RPMI7951 (cell line): ENCODE results near the gene INVS. TPM values are rescaled to one million over a fixed set of nuclear protein-coding genes. Genes with fewer than 3 reads are reported as not detected.
"Not testable (repeated sequence)": the region's sequence is repeated elsewhere in the genome, so short reads cannot be mapped to it uniquely, and the experiment has no call there.

Source experiments
- DNase-seq: peaks from one replicate; pipeline ENCODE4 v3.0.0-alpha.2; 2012; ENCODE audit warnings: low read depth
- total RNA-seq: library from RNA; depleted of rRNA; stranded (reverse); fragments of >200 nt; shearing (Covaris generic); gene quantifications from 2 replicates; pipeline ENCODE4 v1.2.3, GENCODE V29; 2014

INVS gene
- total RNA-seq, 1 experiment from 2014 or later, result 15.0 TPM

DNA sequence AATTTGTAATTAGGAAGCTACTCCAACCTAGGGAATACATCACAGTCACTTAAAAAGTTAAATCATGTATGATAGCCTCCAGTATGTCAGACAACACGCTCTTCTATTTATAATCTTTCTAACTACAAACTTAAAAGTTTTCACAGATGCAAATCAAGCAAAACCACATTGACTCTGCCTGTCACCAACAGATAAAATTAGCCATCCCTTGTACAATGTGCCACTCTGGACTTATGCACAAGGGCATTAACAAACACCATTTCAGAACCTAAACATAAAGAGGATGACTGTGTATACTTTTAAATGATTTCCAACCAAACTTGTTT, 15.0 kb upstream of the INVS start:
- DNase-seq, result no peak

DNA sequence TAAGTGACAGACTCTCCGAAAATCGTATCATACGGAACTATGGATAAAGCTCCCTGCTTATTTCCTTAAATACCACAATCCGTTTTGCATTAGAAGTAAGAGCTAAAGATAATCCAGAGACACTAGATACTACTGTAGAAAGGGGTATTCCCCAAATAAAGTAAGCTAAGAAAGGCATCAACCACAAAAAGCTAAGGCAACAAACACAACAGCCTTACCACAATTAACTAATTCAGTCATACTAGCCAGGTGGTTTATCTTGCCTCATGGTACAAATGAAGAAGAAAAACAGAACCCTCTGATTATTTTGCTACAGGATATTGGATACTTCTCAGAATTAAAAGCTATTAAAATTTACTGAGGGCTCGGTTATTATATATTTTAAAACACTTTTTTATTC, 14.3 kb upstream of the INVS start:
- DNase-seq, result no peak

DNA sequence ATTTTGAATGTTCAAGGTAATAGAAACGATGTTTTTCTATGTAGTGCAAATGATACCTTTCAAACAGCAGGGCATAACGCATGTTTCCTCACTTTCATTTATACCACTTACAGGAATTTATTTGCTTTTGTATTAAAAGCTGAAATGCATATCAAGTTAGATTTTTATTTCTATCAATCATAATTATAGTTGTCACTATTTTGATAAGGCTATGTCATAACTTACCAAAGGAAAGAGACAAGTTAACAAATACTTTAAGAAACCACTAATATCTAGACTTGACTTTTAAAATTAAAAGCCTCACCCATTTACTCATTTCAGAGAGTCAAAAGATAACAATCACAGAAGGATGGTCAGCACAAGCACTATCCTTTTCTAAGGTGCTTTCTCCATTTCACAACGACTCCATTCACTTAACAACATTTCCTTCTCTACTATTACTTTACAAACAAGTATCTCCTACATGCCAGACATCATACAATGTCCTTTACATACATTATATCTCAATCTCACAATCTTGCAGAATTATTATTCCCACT, 12.9 kb upstream of the INVS start:
- DNase-seq, result no peak

DNA sequence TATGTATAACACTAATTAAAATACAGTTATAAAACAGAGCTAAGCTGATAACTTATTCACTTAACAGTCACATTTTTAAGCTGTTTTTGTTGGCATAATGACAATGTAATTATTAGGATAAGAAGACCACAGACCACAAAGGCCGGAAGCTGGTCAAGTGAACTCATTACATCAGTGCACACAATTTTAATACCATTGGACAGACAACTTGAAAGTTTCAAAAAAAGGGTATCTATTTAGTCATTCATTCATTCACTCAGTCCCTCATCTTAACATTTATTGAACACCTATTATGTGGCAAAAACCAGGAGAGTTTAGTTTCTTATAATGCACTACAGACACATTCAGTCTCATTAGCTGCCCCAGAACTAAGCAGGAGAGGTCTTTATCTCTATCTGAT, 11.8 kb upstream of the INVS start:
- DNase-seq, result peak; percentile 62

DNA sequence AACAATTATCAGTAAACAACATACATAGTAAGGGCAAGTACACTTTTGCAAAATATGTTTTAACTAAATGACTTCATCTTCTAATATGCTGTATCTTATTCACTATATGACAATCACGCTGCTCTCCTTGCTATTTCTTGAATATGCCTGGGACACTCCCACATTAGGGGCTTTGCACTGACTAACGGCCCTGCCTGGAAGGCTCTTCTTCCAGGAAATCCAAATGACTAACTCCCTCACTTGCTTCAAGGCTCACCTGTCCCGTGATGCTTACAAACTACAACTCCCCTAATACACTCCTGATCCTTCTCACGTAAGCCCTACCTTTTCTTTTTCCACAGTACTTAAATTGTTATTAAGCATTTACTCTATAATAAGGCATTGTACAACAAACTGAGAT, 10.8 kb upstream of the INVS start:
- no peak for DNase-seq

DNA sequence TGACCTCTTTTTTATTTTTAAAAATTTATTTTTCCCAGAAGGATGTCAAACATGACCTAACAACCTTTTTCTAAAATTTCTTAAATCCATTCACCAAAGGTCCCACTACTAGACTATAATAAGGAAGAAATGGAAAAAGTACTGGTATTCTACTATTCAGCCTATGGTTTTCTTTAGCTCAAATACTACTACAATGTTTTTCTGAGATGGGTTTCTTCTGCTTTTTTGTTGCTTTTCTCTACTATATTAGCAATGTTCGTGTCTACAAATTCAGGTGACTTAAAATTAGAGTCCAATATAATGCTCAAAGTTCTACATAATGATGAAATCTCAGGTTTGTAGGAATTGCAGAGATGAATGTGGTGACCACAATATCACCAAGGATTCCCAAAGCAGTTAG, 8.2 kb upstream of the INVS start:
- DNase-seq, result no peak

DNA sequence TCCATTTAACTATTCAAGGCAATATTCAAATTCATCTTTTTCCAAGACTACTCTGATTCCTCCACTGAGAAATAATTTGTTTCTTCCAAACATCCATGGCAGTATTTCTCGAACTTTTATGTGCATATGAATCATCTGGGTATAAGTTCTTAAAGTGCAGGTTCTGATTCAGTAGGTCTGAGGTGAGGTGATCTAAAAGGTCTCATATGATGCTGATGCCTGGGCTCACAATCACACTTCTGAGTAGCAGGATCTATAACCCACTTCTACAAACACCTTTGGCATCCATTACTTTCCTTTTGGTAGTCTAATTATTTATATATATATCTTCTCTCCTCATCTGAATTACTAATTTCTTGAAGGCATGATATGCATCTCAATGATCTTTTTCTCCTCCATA, 7.4 kb upstream of the INVS start:
- no peak for DNase-seq

DNA sequence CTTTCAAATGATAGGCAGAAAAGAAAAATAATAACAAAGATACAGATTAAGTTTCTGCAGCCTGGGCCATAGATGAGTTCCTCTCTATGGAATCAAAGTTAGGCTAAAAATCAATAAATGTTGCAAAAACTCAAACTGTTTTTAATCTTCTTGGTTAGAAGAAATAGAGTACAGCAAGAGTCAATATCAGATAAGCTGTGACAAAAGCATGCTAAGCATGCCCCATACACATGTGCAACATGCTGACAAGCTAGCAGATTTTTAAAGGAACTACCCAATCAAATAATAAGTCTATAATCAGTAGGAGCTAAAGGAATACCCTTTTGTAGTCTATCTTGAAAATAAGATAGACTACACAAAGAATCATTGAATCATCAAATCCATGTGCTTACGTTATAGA, 7.0 kb upstream of the INVS start:
- no peak for DNase-seq

DNA sequence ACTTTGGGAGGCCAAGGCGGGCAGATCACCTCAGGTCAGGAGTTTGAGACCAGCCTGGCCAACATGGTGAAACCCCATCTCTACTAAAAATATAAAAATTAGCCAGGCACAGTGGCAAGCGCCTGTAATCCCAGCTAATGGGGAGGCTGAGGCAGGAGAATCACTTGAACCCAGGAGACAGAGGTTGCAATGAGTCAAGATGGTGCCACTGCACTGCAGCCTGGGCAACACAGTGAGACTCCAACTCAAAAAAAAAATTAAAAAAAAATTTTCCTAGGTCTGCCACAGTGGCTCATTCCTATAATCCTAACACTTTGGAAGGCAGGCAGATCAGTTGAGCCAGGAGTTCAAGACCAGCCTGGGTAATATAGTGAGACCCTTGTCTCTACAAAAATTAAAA, 4.6 kb upstream of the INVS start:
- DNase-seq, result not testable (repeated sequence)

DNA sequence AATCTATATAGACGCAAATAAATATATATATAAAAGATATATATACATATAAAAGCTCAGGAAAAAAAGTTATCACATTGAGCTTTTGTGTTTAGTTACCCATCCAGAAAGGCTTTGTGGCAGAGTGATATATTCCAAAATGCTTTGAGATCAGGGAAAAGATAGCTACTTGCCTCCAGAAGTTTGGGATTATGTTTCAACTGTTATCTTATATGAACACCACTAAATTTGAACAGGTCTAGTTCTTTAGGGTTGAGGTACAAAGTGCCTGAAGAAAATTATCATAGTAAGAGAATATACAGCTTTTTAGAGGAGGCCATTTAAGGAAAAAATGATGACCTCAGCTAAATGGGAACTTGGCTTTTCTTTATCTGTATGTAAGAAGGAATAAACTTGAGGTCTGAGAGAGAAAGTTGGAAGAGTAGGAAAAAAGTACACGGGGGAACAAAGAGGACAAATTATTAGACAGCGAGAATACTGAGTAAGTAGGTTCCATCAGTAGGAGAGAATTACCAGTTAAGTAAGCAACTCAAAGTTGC, 2.6 kb upstream of the INVS start:
- no peak for DNase-seq

DNA sequence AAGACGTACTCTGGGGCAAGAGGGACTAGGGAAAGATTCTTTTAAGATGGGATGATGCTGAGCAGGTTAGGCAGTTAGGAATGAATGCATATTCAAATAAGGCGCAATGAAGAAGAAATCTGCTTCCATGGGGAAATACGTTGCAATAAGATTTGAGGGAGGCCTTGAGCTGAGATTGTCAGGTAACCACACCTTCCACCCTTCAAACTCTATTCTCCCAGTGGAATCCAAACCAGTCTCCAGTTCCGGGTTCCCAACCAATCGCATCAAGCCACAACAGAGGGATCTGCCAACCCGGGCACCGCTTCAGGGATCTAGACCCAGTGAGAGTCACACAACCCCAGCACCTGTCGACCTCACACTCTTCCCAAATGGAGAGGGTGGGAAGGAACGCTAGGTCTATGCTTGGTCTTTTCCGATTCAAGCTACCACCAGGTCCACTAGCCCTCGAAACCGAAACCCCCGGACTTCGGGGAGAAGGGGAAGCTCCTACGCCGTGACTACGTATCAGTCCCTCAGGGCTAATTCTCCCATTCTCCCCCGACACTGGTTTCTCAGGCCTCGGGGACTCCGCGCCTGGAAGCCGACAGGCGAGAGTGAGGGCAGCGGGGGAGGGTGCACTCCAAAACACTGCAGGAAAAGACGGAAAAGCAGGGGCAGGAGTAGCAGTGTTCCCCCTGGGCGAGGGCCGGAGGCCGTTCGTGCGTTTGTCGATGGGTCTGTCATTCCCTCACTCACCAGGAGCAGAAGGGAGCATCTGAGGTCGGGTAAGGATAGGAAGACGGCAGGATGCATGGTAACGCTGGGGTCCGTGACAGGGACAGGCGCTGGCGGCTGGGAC, 777 bp upstream of the INVS start:
- DNase-seq, result peak; percentile 66

DNA sequence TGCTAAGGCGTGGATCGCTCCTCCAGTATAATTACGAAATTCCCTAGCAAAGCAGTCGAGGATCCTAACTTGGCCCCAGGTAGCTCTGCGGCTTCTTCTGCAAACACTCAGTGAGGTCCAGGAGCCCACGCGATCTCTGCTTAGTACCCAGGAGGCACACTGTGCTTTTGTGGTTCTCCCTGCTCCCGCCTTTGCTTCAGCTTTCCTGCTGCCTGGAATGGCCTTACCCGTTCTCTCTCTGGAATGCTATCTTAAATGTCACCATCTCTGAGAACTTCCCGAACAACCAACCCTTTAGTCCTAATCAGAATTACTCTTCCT, 639 bp downstream of the INVS start:
- peak; percentile 45 for DNase-seq

DNA sequence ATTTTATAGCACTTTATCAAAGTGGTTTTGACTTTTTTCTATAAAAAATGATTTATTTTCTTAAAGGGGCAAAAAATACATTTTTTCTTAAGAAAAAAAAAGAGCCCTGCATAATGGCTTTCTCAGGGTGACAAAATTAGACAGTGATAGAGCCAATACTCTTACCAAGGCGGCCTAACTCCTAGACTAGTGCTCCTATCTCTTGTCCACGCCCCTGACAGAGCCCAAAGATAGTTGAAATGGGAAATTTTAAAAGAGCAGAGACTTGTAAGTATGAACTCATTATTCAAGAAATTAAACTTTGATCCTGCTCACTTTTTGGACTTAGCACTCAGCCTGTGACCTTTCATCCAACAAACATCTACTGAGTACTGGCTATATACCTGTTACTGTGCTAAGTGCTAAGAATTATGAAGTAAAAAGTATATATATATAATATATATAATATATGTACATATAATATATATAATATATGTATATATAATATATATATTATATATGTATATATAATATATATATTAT, 1.2 kb downstream of the INVS start:
- no peak for DNase-seq

DNA sequence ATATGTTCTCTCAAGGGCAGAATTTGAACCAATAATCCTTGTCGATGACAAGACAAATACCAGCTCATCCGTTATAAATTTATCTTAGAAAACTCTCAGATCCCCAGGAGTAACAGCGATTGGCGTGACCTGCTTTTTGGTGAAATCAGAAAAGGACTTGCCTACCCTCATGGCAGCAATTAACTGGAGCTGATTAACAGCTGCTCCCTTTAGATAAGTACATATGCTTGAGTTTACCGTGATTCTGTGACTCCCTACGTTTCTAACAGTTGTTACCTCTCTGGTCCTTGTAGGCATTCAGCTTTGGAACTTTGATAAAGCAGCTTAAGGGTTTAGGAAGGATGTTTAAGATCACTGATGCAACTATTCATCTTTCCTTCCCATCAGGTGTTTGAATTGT, 2.6 kb downstream of the INVS start:
- DNase-seq, result no peak

DNA sequence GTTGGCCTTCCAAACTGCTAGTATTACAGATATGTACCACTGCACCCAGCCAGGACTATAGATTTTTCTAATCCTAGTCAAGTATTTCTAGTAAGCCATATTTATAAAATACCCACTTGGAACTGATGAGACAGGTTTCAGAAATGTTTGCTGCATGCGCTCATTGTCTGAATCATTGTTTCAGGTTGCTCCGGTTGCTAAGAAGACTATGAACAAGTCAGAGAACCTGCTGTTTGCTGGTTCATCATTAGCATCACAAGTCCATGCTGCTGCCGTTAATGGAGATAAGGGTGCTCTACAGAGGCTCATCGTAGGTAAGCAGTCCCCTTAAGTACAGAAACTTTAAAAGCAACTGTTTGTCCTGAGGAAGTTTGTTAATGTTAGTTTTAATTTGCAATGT, 5.3 kb downstream of the INVS start:
- DNase-seq, result no peak

DNA sequence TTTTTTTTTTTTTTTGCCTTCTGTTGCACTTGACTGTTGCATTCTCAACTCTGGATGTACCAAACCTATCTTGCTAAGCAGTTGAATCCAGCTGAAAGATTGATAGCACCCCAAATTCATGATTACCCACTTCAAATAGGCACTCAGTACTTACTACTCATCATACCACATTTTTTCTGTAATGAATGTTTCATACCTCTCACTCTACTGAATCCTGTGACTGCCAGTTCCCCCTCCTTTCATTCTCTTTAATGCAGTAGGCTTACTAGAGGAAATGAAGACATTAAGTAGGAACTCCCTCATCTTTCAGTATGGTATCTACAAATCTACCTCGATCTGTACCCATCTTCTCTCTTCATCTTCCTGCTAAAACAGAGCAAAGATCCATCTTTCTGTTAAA, 6.8 kb downstream of the INVS start:
- no peak for DNase-seq

DNA sequence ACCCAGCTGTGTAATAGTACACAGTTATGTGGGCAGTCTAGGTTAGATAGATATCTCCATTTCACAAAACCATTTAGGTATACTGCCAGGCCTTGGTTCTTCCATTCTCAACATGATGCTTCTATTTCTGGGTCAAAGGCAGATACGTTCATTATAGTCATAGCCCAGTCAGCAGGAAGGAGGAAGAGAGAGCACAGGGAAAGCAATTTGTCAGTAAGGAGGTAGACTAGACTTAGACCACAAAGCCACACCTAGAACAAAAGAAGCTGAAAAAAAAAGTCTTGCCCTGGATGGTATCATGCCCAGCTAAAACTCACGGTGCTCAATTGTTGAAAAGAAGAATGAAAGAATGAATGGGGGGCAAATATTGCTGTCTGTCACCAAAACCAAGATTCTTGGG, 7.6 kb downstream of the INVS start:
- no peak for DNase-seq

DNA sequence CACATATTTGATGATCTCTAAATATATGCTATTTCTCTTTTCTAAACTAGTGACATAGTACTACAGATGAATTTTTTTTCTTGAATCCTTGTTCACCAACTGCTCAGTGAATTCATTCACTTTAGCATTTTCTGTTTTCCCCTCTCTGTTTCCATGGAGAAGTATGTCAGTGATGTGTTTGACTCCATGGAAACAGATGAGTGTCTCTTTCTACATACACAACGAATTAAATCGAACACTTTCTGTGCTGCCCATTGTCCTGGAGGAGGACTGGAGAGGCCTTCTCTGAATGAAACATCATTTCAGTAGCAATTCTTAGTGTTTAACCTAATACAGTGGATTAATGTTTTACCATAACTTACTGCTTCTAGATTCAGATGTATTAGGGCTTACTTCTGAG, 9.5 kb downstream of the INVS start:
- DNase-seq, result peak; percentile 16

DNA sequence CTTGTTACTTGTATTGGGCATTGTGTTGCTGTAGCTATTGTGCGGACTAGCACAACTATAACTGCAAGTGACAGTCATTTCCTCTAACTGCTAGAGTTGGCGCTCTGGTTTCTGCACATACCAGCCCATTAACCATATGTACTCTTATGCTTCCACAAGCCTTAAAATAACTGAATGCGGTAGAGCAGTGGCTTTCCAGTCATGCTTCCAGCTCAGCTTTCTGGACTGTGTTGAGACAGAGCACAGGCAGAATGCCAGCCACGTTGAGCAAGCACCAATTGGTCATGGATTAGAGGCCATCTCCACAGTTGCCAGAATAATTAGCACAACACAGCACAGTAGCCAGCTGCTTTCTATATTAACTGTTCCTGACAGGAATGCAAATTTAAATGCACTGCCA, 12.2 kb downstream of the INVS start:
- peak; percentile 99 for DNase-seq

DNA sequence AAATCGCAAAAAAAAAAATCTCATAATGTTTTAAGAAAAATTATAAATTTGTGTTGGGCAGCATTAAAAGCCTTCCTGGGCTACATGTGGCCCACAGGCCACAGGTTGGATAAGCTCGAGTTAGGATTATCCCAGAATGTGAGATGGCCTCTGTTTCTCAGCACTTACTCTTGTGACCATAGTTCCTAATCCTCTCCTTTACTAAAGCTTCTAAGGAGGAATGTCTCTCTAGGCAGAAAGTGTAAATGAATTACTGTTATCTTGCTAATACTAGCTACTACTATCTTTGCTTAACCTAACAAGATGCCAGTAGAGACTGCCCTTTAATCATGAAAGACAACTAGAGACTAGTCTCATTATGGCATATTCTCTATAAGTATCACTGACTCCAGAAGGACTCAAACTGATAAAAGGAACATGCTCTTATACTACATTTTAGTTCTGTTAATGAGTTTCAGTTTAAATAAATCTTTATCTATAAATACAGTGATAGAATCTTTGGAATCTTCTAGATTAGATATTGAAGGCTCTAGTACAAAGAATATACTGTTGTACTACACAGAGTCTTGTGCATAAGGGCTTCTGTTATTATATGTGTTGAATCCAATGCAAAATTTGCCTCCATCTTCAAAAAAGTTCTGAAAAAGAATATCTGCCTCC, 13.8 kb downstream of the INVS start:
- DNase-seq, result no peak

DNA sequence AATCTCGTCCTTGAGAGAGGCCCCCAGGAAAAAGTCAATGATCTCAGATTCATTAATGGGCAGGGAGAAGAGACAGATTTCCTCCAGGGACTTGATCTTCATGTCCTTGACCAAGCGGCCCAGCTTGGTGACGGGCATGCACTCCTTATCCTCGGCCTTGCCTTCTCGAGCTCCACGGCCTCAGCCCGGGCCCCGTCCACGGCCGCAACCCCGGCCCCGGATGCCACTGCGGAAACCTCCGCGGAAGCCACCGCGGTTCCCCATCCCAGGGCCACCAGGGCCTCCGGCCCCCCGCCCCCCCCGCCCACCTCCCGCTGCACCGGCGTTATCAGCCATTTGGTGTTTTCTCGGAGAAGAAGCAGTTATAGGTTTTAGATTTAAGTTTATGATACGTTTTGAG, 18.3 kb downstream of the INVS start:
- DNase-seq, result no peak

DNA sequence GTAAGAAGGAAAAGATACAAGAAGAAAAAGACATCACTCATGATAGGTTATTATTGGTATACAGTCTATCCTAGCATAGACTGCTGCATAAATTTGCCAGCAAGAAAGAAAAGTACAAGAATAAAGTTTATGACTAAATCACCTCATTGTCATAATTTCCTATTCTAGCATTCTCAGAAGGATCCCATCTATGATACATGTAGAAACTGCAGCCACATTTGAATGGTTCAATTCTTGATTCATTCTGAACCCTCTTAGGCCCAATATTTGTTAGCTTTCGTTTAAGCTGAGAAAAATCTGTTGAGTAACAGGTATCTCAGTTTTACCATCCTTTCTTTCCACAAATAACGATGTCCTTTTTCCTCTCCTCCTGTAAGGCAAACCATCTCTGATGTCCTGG, 21.2 kb downstream of the INVS start:
- DNase-seq, result no peak

DNA sequence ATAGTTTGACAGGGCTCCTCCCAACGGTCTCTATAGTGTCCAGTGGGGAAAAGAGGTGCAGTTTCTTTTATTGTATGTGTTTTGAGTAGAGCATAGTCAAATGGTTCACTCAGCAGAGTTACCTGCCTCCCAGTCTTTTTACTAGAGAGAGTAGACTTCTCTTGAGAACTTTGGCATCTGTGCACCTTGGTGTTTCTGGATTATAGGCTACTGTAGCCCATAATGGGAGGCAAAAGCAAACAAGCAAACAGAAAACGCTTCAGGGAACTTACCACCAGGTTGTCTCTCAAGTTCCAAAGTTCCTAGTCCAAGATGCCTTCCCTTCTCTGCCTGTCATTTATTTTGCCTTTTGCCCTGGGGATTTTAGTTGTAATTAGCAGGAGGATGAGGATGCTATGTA, 26.2 kb downstream of the INVS start:
- DNase-seq, result no peak
